Mucosa of stomach (tissue), 1 donor: ENCODE data around the gene PKN3.
"Not testable (repeated sequence)": the region's sequence is repeated elsewhere in the genome, so short reads cannot be mapped to it uniquely, and the experiment has no call there.

Experiments
- H3K27me3 ChIP-seq: one replicate; pipeline ENCODE4 v1.7.0; 2013; ENCODE audit warnings: mild to moderate bottlenecking, low read length; ENCODE audit not compliant: control insufficient read depth, insufficient read depth
- H3K36me3 ChIP-seq: one replicate; pipeline ENCODE4 v1.7.0; 2013; ENCODE audit warnings: low read length; ENCODE audit not compliant: control insufficient read depth, insufficient read depth
- H3K4me1 ChIP-seq: one replicate; pipeline ENCODE4 v1.7.0; 2013; ENCODE audit warnings: mild to moderate bottlenecking, low read length; ENCODE audit not compliant: control insufficient read depth, insufficient read depth
- H3K4me3 ChIP-seq: one replicate; pipeline ENCODE4 v1.7.0; 2013; ENCODE audit warnings: low read length
- H3K9ac ChIP-seq: one replicate; pipeline ENCODE4 v1.7.0; 2013; ENCODE audit warnings: mild to moderate bottlenecking, low read length, moderate library complexity
- H3K9me3 ChIP-seq: one replicate; pipeline ENCODE4 v1.7.0; 2013; ENCODE audit warnings: mild to moderate bottlenecking, low read length, moderate library complexity; ENCODE audit not compliant: control insufficient read depth
- donor health status: Pancreatic carcinoma.

PKN3 gene

DNA sequence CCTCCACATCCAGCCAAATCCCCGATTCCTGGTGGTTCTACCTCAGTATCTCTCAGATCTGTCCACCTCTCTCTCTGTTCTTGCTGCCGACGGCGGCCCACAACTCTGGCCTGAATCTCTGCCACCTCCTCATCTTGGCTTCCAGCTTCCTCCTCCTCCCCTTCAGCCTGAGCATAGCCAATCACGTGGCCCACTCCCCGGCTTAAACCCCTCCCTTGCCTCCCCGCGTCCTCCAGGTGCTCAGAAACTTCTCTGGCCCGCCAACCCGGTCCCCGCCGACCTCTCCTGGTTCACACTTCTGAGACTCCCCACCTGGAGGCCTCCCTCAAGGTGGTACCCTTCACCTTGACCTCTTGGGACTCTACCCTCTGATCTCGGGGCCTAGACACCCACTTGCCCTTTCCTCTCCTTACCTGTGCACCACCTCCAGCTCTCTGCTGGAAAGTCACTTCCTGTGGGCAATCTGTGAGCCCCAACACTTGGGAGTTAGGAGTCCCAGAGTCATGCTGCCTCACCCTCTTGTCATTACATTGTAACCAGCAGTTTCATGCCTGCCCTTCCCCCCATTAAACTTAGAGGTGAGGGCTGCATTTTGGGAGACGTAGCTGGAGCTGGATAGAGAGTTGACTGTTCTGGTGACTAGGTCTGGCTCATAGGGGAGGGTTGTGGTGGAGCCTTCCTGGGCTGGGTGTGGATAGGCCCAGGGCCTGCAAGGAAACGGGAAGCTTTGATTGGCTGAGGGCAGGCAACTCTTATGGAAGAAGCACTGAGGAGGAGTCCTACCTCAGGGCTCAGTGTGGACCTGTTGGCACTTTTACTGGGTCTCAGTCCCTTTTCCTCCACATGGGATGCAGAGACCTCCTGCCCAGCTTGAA lies 17.7 kb upstream of the PKN3 start:
- H3K27me3 ChIP-seq = no peaks in the 10 kb centered on the region
- no peaks in the 10 kb centered on the region for H3K9me3 ChIP-seq
- peaks cover 38% of the 10 kb centered on the region for H3K4me1 ChIP-seq
- H3K36me3 ChIP-seq = no peaks in the 10 kb centered on the region
- H3K9ac ChIP-seq = peak overlapping the region; percentile 97
- H3K4me3 ChIP-seq = peak overlapping the region; percentile 72

DNA sequence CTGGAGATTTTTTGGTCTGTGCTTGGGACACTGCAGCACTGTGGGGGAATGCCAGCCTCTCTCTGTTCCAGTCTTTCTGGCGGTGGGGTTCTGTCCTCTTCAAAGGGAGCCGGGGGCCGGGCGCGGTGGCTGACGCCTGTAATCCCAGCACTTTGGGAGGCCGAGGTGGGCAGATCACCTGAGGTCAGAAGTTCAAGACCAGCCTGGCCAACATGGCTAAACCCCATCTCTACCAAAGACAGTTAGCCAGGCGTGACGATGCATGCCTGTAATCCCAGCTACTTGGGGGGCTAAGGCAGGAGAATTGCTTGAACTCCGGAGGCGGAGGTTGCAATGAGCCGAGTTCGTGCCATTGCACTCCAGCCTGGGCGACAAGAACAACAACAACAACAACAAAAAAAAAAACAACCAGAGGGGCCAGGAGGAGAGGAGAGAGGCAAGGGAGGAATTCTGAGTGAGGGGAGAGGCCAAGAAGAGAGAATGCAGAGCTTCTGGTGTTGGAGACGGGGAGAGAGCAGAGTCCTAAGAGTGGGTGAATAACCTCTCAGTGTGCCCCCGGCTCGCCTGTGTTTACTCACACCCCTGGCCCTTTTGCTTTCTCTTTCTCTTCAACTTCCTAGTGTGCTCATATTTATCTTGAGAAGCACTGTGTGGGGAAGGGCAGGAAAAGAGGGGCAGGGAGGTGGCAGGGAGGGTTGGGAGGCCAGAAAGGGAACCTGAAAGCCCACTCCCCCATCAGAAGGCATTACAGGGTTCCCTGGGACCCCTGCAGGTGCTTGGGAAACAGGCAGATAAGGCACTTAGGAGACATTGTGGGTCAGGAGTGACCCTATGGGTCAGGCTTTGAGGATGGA lies 16.4 kb upstream of the PKN3 start:
- Histone ChIP-seq H3K27me3 (no peaks in the 10 kb centered on the region), H3K36me3 (no peaks in the 10 kb centered on the region), H3K4me1 (peaks cover 44% of the 10 kb centered on the region), H3K9ac (peak overlapping the region; percentile 72), H3K9me3 (no peaks in the 10 kb centered on the region), H3K4me3 (peak overlapping the region; percentile 42)

DNA sequence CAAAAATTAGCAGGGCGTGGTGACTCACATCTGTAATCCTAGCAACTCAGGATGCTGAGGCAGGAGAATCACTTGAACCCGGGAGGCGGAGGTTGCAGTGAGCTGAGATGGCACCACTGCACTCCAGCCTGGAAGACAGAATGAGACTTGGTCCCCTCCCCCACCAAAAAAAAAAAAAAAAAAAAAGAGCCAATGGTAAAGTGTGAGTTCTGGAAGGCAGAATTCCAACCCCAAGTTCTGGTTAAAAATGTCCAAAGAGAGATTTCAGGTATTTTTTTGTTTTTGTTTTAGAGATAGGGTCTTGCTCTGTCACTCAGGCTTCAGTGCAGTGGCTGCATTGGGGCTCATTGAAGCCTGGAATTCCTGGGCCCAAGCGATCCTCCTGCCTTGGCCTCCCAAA lies 14.8 kb upstream of the PKN3 start:
- Histone ChIP-seq H3K4me1 (peaks cover 44% of the 10 kb centered on the region), H3K36me3 (no peaks in the 10 kb centered on the region), H3K9ac (no peak overlapping the region), H3K9me3 (no peaks in the 10 kb centered on the region), H3K4me3 (no peak overlapping the region), H3K27me3 (no peaks in the 10 kb centered on the region)

DNA sequence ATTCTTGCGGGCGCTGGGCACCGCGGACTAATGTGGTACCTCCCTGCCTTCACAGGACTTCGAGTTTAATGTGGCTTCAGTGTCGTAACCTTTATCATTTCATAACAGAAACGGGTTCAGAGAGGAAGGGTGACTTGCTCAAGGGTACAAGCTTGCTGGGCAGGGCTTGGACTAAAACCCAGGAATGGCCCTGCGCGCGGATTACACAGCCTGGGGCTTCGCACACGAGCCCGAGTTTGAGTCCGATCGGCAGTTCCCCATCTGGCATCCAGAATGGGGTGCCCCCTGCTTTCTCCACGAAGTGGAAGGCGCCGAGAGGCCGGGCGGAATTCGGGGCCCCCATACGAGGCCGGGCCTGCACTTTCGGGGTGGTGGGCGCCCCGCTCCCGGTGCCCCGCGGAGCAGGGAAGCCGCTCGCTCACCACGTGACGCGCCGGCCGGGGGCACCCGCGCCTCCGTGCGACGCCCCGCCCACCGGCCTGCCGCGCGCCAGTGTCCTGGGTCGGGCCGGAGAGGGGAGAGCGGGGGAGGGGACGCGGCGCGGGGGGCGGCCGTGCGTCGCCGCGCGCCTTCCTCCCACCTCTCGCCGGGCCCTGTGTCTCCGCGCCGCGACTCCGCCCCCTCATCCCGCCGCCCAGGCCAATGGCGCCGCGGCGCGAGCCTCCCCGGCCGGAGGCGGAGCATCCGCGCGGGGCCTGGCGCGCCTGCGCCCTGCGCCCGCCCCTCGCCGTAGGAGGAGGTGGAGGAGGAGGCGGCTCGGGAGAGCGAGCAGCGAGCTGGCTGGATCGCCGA lies 13.6 kb upstream of the PKN3 start, which contains the start of gene SET:
SET (plus strand) TSS at position 722 of the 792 bp plus-strand sequence. CDS start 361 bp downstream, outside the sequence.
- Histone ChIP-seq H3K9ac (peak within 1 kb of the TSS; percentile 82), H3K27me3 (no peaks in the 10 kb centered on the region), H3K36me3 (no peaks in the 10 kb centered on the region), H3K4me3 (peak within 1 kb of the TSS; percentile 61), H3K4me1 (peaks cover 41% of the 10 kb centered on the region), H3K9me3 (no peaks in the 10 kb centered on the region)

DNA sequence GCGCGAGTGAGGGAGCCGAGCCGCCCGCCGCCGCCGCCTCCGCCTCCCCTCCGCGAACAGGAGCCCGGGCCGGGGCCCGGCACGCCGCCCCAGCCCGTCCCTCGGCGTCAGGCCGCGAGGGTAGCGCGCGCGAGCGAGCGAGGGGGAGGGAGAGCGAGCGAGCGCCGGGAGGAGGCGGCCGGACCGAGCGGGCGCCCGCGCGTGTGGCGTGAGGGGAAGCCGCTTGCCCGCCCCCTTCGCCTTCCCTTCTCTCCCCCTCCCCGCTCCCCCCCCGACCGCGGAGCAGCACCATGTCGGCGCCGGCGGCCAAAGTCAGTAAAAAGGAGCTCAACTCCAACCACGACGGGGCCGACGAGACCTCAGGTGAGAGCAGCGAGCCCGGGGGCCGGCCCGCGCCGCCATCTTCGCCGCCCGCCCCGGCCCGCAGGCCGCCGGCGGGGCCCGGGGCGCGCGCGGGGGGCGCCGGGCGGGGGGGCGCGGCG lies 13.0 kb upstream of the PKN3 start:
- peak overlapping the region; percentile 63 for H3K9ac ChIP-seq

DNA sequence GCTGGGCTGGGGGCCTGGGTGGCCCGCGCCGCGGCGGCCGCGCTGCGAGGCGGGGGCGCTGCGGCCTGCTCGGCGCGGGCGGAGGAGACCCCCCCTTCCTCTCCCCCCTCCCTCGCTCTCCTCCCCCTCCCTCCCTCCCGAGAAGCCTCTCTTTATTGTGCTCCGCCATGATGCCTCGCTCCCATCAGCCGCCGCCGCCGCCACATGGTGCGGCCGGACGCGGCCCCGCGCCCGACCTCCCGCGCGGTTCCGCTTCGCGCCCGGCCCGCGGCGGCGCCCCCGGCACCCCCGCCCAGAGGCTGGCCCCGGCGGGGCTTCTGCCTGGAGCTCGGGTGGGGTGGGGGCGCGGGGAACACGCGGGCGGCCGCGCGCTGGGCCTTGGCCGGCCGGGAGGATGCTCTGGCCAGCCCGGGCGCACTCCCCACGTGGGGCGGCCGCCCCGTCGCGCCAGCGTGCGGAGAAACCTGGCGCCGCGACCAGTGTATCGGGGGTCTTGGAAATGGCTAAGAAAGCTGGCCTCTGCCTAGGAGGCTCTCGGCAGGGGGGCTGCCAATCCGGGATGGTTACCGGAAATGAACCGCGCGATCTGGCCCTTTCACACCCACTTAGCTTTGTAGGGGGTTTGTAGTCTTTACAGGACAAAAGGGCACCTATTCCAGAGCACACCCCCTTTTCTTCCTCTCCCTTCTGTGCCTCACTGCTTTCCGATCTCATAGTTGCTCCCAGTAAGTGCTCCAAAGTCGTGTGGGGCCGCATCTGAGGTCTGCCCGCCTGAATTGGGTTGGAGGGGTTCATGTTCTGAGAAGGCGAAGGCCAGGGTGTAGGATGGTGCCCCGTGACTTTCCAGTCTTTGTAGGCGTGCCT lies 12.3 kb upstream of the PKN3 start:
- Histone ChIP-seq H3K4me3 (peak overlapping the region; percentile 74), H3K27me3 (no peaks in the 10 kb centered on the region), H3K9me3 (no peaks in the 10 kb centered on the region), H3K4me1 (peaks cover 34% of the 10 kb centered on the region), H3K9ac (peak overlapping the region; percentile 78), H3K36me3 (no peaks in the 10 kb centered on the region)

More for the DNA sequence above, 13.0 kb upstream of the PKN3 start:
- Histone ChIP-seq H3K9me3 (no peaks in the 10 kb centered on the region), H3K4me3 (no peak overlapping the region), H3K36me3 (no peaks in the 10 kb centered on the region), H3K27me3 (no peaks in the 10 kb centered on the region), H3K4me1 (peaks cover 41% of the 10 kb centered on the region)

DNA sequence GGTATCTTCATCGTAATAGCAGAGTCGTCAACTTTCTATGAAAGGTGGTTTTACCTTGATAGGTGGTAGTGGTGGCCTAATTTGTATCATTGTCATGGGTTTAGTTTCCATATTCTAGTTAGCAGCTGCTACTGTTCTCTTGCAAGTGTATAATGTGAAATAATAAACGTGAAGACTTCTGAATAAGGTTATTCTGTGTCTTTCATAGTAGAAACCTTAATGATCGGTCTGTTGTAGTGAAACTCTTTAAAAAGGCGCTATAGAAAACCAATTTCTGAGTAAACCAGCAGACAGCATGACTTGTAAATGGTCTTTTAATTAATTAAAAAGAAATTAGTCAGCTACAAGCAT lies 11.6 kb upstream of the PKN3 start:
- Histone ChIP-seq H3K4me3 (peak overlapping the region; percentile 74), H3K9ac (peak overlapping the region; percentile 78), H3K27me3 (no peaks in the 10 kb centered on the region), H3K36me3 (no peaks in the 10 kb centered on the region), H3K9me3 (no peaks in the 10 kb centered on the region), H3K4me1 (peaks cover 28% of the 10 kb centered on the region)

DNA sequence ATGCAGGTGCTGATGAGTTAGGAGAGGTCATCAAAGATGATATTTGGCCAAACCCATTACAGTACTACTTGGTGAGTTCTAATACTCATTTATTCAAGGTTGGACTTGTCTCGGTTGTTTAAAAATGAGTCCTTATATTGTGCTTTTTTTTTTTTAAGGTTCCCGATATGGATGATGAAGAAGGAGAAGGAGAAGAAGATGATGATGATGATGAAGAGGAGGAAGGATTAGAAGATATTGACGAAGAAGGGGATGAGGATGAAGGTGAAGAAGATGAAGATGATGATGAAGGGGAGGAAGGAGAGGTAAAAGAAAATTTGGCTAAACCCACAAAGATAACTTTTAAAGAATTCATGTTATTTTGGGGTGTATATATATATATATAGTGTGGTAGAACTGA lies 8.6 kb upstream of the PKN3 start:
- H3K4me1 ChIP-seq, H3K9ac ChIP-seq, H3K27me3 ChIP-seq, H3K36me3 ChIP-seq, H3K4me3 ChIP-seq, H3K9me3 ChIP-seq: not testable (repeated sequence)

DNA sequence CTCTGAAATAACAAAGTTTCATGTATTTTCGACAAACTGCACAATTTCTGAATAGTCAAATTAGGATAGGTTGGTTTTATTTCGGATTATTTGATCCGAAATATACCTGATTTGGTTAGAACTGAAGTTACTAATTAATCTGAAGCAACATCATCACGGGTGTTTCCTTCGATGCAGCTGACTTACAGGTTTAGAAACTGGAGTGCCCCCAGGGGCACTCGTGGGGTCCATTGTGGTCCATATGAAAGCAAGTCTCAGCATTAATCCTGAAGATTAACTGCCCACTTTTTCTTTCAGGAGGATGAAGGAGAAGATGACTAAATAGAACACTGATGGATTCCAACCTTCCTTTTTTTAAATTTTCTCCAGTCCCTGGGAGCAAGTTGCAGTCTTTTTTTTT lies 8.0 kb upstream of the PKN3 start:
- Histone ChIP-seq H3K9ac (no peak overlapping the region), H3K4me3 (no peak overlapping the region), H3K4me1 (peaks cover 6% of the 10 kb centered on the region), H3K27me3 (no peaks in the 10 kb centered on the region), H3K36me3 (no peaks in the 10 kb centered on the region), H3K9me3 (no peaks in the 10 kb centered on the region)

DNA sequence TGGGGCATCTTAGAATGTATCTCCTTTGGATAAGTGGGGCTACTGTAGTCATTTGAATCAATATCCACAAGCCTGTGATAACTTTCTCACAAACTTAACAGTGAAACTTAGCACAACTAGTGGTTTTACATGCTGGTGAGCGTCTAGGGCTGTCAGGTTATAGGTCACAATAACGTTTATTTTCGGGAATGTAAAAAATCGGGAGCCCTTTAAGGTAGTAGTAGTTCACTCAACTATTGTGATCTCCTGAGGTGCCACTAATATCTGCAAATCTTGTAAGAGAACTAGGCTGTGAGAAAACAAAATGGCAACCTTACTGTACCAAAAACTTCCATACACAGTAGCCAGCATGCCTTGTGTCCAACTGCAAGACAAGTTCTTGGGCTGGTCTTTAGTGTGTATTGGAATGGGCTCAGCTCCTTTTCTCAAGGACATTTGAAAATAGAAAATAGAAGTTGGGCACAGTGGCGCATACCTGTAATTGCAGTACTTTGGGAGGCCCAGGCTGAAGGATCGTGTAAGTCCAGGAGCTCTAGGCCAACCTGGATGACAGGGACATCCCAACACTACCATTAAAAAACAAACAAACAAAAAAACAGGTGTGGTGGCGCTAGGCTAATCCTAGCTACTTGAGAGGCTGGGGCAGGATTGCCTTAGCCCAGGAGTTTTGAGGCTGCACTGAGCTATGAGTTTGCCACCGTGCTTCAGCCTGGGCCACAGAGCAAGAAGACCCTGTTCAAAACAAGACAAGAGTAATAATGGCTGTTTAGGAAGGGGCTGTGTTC lies 5.2 kb upstream of the PKN3 start:
- no peaks in the 10 kb centered on the region for H3K27me3 ChIP-seq
- H3K36me3 ChIP-seq = no peaks in the 10 kb centered on the region
- no peak overlapping the region for H3K4me3 ChIP-seq
- no peaks in the 10 kb centered on the region for H3K9me3 ChIP-seq
- H3K9ac ChIP-seq = no peak overlapping the region
- peaks cover 1% of the 10 kb centered on the region for H3K4me1 ChIP-seq
